ENCODE data around the gene MPP3.
"Not testable (repeated sequence)": the region's sequence is repeated elsewhere in the genome, so short reads cannot be mapped to it uniquely, and the experiment has no call there.

Gene MPP3

GRCh38 chr17:43800736-43801135 is 32.2 kb downstream of the MPP3 start:
- DNase-seq: no peak

DNA sequence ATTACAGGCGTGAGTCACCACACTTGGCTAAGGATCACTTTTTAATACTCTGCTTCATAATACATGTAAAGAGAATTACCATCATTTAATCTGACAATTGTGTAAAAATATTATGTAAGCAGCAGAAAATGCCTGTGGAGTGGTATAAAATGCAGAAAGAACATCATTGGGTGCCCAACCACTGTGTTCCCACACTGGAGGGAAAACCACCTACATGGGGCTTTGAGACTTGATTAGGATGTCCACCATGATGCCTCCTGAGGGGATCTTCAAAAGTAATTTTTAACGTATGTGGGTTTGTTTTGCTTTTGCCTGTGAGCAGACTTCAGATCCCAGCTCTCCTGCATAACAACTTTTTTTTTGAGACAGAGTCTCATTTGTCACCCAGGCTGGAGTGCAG is 33.9 kb downstream of the MPP3 start:
- DNase-seq: no peak

DNA sequence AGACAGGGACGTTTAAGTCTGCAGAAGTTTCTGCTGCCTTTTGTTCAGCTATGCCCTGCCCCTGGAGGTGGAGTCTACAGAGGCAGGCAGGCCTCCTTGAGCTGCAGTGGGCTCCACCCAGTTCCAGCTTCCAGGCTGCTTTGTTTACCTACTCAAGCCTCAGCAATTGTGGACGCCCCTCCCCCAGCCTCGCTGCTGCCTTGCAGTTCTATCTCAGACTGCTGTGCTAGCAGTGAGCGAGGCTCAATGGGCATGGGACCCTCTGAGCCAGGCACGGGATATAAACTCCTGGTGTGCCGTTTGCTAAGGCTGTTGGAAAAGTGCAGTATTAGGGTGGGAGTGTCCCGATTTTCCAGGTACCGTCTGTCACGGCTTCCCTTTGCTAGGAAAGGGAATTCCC is 34.9 kb downstream of the MPP3 start:
- not testable (repeated sequence) for DNase-seq

DNA sequence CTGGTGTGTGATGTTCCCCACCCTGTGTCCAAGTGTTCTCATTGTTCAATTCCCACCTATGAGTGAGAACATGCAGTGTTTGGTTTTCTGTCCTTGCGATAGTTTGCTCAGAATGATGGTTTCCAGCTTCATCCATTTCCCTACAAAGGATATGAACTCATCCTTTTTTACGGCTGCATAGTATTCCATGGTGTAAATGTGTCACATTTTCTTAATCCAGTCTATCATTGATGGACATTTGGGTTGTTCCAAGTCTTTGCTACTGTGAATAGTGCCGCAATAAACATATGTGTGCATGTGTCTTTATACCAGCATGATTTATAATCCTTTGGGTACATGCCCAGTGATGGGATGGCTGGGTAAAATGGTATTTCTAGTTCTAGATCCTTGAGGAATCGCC is 40.3 kb downstream of the MPP3 start:
- DNase-seq: not testable (repeated sequence)

DNA sequence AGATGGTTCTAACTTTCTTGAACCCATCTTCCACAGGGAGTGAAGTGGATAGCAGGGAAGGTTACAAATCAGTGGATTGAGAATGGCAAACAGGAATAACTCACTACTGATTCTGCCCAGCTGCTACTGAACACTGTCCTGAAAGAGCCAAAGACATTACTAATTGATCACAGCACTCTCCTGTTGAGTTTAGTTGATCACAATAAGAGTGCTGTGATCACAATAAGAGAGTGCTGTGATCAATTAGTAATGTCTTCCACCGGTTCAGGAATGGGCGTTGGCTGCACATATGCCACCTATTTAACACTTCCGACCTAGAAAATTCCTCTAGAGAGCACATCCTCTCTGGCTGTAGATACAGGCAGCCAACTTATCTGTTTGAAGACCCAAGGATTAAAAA is 41.4 kb downstream of the MPP3 start:
- DNase-seq: no peak

DNA sequence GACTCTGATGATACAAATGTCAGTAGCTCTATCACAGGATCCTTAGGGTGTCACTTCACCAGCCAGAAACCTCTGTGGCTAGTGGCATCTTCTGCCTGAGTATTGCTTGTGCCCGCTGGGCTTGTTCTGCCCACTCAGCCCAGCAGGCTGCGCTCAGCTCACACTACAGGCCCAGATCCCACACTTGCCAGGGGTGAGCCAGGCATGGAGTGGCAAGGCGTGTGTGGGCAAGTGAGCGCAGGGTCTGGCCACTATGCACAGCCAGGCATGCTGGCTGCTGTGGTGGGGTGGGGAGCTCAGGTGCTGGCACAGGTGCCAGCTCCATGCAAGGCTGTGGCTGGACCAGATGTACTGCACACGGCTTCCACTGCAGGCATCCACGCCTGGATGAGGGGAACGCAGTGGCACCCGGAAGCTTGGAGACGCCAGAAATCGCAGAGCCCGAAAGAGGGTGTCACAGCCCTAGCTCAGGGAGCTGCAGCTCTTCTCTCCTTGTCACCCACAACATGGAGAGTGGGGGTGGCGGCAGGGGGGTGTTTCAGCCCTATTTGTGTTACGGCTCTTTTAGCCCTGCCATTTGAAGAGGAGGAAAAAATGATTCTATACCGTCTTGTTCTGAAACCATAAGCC is 42.5 kb downstream of the MPP3 start:
- no peak for DNase-seq

GRCh38 chr17:43789482-43789881 is 43.5 kb downstream of the MPP3 start:
- DNase-seq: no peak

GRCh38 chr17:43788540-43788939 is 44.4 kb downstream of the MPP3 start:
- DNase-seq: no peak

DNA sequence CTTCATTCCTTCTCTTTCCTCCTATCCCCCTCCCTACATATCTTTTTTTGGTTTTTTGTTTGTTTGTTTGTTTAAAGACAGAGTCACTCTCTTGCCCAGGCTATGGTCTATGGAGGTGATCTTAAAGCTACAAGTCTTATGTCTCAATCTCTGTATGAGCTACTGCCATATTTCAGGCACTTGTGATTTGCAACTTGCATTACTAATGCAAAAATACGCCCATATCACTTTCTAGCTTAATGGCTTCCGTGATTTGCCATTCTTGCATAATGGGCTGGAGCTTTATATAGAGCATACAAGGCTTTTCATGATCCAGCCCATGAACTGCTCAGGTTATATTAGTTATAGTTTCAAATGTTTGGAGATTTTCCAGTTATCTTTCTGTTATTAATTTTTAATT is 45.2 kb downstream of the MPP3 start:
- DNase-seq: no peak

DNA sequence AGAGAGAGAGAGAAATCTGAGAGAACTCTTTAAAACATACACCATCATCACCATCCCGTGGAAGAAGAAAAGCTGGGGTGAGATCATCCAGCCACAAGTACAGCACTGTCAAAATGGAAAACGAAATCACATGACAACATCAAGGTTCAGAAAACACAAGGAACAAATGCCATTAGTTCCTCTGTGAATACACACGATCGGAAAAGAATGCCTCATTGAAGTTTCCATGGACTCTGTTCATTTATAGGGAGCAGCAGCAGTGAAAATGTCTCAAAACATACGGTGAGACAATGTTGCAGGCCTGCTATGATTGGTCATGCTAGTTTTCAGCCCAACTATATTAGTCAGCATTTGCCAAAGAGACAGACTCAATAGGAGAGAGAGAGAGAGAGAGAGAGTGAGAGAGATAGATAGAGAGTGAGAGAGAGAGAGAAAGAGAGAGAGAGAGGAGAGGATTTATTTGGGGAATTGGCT is 48.3 kb downstream of the MPP3 start:
- no peak for DNase-seq

DNA sequence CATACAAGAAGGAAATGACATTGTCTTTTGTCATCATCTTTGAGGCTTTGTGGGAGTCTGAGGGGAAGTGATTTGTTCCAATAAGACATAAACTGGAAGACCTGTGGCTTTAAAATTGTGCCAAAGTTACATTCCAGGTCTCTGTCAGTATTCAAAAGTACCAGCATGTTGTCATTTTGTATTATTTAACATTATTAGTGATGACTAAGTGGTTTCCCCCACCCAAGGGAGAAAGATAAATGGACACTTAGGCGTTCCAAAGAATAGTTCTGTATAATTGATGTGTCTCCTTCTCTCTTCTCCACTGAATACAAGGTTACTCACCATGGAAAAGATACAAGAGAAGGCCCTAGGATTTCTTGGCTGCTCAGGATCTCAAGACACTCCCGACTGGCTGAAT is 48.9 kb downstream of the MPP3 start:
- DNase-seq: no peak

- no peak for DNase-seq
These were observed 49.8 kb downstream of the MPP3 start for GRCh38 chr17:43782913-43783680.

GRCh38 chr17:43780135-43780534 is 52.8 kb downstream of the MPP3 start, which contains the start of gene CFAP97D1:
CFAP97D1 (plus strand) TSS chr17:43780435; CDS start chr17:43780463, 28 bp downstream.
- no peak for DNase-seq

DNA sequence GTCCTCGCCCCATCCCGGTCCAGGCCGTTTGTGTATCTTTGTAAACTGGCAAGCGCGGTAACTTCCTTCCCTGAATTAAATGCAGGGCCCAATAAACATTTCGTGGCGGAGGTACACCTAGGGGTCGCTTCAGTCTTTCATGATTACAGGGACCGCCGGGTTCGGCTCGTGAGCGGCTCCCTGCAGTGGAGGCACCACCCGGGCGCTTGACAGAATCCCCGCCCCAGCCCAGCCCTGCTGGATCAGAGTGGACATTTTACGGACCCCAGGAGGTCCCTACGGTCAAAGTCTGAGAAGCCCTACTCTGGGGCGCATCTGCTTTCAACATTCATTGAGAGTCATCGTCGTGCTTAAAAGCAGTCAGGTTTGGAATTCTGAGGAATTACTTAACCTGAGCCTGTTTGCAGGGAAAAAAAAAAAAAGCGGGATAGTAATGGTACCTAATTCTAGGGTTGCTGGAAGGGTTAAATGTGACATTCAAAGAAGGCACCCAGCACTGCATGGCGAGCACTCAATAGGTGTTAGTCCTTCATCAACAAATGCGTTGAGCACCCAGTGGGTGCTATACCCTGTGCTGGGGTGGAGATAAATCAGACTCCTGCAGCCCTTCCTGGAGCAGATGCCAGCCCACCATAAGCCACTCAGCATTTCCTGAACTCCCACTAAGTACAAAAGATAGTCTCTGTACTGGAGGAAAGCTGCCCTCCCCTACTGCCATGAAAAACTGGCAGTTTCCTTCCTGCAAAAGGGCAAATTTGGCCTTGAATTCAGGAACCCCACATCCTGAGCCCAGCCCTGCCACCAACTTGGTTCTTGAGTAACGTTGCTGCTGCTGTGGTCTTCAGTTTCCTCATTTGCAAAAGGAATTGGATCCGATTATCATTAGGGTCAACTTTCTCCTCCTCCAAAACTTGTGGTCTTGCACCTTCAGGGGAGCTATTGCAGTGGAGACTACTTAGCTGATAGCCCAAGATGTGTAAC is 53.5 kb downstream of the MPP3 start:
- no peak for DNase-seq

DNA sequence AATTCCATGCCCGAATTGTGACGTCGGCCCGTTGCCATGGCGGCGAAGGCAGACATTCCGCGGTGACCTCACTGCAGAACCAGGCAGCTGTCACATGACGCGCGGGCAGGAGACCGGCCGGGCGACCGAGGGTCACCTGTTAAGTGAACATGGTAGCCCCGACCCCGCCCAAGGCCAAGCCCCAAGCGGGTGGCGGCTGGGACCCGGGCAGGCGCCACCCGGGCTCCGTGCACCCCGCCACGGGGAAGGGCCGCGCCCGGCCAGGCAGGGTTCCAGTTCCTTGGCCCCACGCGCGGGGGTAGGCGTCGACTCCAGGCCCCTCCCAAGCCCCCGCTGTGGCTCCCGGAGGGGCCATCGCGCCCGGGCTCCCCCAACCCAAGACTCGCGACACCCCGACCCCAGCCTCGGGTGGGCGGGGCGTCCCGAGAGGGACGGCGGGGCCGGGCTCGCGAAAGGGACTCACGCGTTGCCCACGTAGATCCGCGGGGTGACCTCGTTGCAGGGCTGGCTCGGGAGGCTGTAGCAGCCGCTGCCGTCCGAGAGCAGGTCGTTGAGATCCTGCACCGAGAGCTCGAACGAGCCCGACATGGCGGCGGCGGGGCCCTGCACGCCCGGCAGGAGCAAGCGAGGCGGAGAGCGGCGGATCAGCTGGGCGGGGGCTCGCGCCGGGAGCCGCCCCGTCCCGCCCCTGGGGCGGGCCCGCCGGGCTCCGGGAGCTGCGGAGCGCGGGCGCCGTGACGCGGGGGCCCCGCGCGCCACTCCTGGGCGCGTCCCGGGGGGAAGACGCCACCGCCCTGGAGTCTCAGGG is 54.4 kb downstream of the MPP3 start, which contains the start of gene DUSP3:
Gene DUSP3 (minus strand): TSS at position 641 of the 808 bp plus-strand sequence. CDS start 53 bp downstream, at position 588.
- DNase-seq: peak; percentile 18 to 71

- no peak for DNase-seq
These were observed 58.4 kb downstream of the MPP3 start for GRCh38 chr17:43774304-43775250.

GRCh38 chr17:43772877-43773648 is 59.9 kb downstream of the MPP3 start:
- DNase-seq: peak; percentile 29 to 88

DNA sequence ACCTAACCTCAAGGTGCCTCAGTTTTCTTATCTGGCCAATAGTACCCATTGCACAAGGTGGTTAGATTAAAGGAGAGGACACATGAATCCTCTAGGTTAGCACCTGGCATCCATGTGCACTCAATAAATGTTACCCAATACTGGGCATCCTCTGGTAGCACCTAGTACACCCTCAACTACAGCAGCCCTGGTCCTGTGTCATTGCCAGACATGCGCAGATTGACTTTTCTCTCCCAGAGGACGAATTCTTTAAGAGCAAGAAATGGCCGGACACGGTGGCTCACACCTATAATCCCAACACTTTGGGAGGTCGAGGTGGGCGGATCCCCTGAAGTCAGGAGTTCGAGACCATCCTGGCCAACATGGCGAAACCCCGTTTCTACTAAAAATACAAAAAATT is 61.5 kb downstream of the MPP3 start:
- DNase-seq: no peak

DNA sequence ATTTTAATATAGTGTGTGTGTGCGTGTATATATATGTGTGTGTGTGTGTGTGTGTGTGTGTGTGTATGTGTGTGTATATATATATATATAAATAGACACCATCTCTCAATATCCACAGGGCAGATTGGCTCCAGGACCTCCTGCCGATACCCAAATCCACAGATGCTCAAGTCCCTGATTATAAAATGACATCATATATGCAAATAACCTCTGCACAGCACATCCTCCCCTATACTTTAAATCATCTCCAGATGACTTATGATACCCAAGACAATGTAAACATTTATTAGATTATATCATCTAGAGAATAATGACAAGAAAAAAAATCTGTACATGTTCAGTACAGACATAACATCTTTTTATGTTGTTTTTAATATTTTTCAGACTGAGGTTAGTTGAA is 62.0 kb downstream of the MPP3 start:
- DNase-seq: no peak

DNA sequence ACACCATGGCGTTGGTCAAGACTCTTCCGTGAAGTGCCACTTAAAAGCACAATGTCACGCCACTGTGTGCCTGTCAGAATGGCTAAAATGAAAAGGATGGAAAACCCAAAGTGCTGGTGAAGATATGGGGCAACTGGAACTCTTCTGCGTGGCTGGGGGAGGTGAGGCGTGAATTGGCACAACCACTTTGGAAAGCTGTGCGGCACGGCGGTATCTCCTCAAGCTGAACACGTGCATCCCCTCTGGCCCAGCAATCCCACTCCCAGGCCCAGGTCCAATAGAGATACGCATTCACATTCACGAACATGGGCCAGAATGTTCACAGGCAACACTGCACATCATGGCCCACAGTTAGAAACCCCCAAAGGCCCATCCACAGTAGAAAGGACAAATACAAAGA is 63.1 kb downstream of the MPP3 start:
- DNase-seq: no peak

Measured in bone marrow (tissue), 2 donors.